Measurements from ENCODE around the gene TTI1.
"Not testable (repeated sequence)": the region's sequence is repeated elsewhere in the genome, so short reads cannot be mapped to it uniquely, and the experiment has no call there.

The TTI1 gene

GRCh38 chr20:38052870-38053269 lies 19.6 kb upstream of the TTI1 start:
- DNase-seq, result no peak

- DNase-seq, result no peak
Measured at GRCh38 chr20:38050686-38051085, 17.4 kb upstream of the TTI1 start.

- no peak for DNase-seq
Measured at GRCh38 chr20:38049800-38050199, 16.5 kb upstream of the TTI1 start.

GRCh38 chr20:38046572-38046971 lies 13.3 kb upstream of the TTI1 start:
- DNase-seq, result no peak

GRCh38 chr20:38044685-38045084 lies 11.4 kb upstream of the TTI1 start:
- no peak for DNase-seq

GRCh38 chr20:38043512-38044300 lies 10.4 kb upstream of the TTI1 start:
- DNase-seq, result no peak

- no peak for DNase-seq
Measured at GRCh38 chr20:38040276-38040675, 7.0 kb upstream of the TTI1 start.

GRCh38 chr20:38036366-38036765 lies 3.1 kb upstream of the TTI1 start:
- DNase-seq, result no peak

- no peak for DNase-seq
Measured at GRCh38 chr20:38034961-38035360, 1.7 kb upstream of the TTI1 start.

- no peak for DNase-seq
Measured at GRCh38 chr20:38034108-38034649, 923 bp upstream of the TTI1 start.

GRCh38 chr20:38032585-38033329 lies 499 bp downstream of the TTI1 start:
- DNase-seq, result no peak

- DNase-seq, result no peak
Measured at GRCh38 chr20:38031957-38032356, 1.3 kb downstream of the TTI1 start.

GRCh38 chr20:38029453-38029852 lies 3.8 kb downstream of the TTI1 start:
- DNase-seq, result no peak

- no peak for DNase-seq
Measured at GRCh38 chr20:38024496-38024895, 8.8 kb downstream of the TTI1 start.

- no peak for DNase-seq
Measured at GRCh38 chr20:38023181-38024001, 9.9 kb downstream of the TTI1 start.

- no peak for DNase-seq
Measured at GRCh38 chr20:38021087-38021772, 12.0 kb downstream of the TTI1 start.

- DNase-seq, result no peak
Measured at GRCh38 chr20:38018385-38018784, 14.9 kb downstream of the TTI1 start.

GRCh38 chr20:38017959-38018358 lies 15.3 kb downstream of the TTI1 start:
- DNase-seq, result no peak

- DNase-seq, result no peak
Measured at GRCh38 chr20:38013887-38014286, 19.4 kb downstream of the TTI1 start.

- DNase-seq, result no peak
Measured at GRCh38 chr20:38012332-38012731, 20.9 kb downstream of the TTI1 start.

- DNase-seq, result no peak
Measured at GRCh38 chr20:38011696-38012095, 21.6 kb downstream of the TTI1 start.

GRCh38 chr20:38009416-38009815 lies 23.8 kb downstream of the TTI1 start:
- DNase-seq, result not testable (repeated sequence)

All from NCI-H2107 (cell line).